SK-N-SH treated with all-trans-retinoic acid at 6 μM for 48 hours (cell line): ENCODE measurements around the gene ZXDC.

ENCODE experiments used
- CREB5 ChIP-seq: fragments of 250-450 bp; sonication (Bioruptor Pico); IDR thresholded peaks from 2 replicates; pipeline ENCODE4 v1.5.1; 2020; ENCODE audit warnings: low read depth, mild to moderate bottlenecking, moderate library complexity
- ESRRG ChIP-seq: fragments of 250-450 bp; sonication (Bioruptor Pico); IDR thresholded peaks from 2 replicates; pipeline ENCODE4 v1.6.1; 2021; ENCODE audit warnings: mild to moderate bottlenecking
- GLIS3 ChIP-seq: fragments of 250-450 bp; sonication (Bioruptor Pico); IDR thresholded peaks from 2 replicates; pipeline ENCODE4 v1.5.0; 2020; ENCODE audit warnings: mild to moderate bottlenecking, moderate library complexity
- ISL1 ChIP-seq: fragments of 250-450 bp; sonication (Bioruptor Pico); IDR thresholded peaks from 2 replicates; pipeline ENCODE4 v2.1.2; 2022; ENCODE audit warnings: mild to moderate bottlenecking, moderate library complexity
- POU6F1 ChIP-seq: fragments of 250-450 bp; sonication (Bioruptor Pico); IDR thresholded peaks from 2 replicates; pipeline ENCODE4 v1.8.0; 2021; ENCODE audit warnings: low read depth, mild to moderate bottlenecking, moderate library complexity, borderline replicate concordance
- RARB ChIP-seq: fragments of 250-450 bp; sonication (Bioruptor Pico); IDR thresholded peaks from 2 replicates; pipeline ENCODE4 v1.8.0; 2021; ENCODE audit warnings: mild to moderate bottlenecking, moderate library complexity
- ZNF70 ChIP-seq: fragments of 450-650 bp; formaldehyde crosslinking; IDR thresholded peaks from 2 replicates; pipeline ENCODE4 v1.5.0; 2020; ENCODE audit warnings: mild to moderate bottlenecking, moderate library complexity
- ZNF8 ChIP-seq: fragments of 450-650 bp; formaldehyde crosslinking; IDR thresholded peaks from 2 replicates; pipeline ENCODE4 v1.5.0; 2020; ENCODE audit warnings: mild to moderate bottlenecking, moderate library complexity
- TF ChIP-seq, protein P1 (sequence below): fragments of 250-450 bp; sonication (Bioruptor Pico); IDR thresholded peaks from 2 replicates; pipeline ENCODE4 v1.5.0; 2020; ENCODE audit warnings: mild to moderate bottlenecking, moderate library complexity
- TF ChIP-seq, protein P2 (sequence below): fragments of 250-450 bp; sonication (Bioruptor Pico); IDR thresholded peaks from 2 replicates; pipeline ENCODE4 v1.8.0; 2020; ENCODE audit warnings: mild to moderate bottlenecking, moderate library complexity, borderline replicate concordance

- TF ChIP-seq ZNF8 (CRISPR knock-in tag): no peak
- TF ChIP-seq ISL1 (CRISPR knock-in tag): no peak
- TF ChIP-seq RARB (CRISPR knock-in tag): no peak
- no peak for TF ChIP-seq CREB5 (CRISPR knock-in tag)
- no peak for TF ChIP-seq ESRRG (CRISPR knock-in tag)
- no peak for TF ChIP-seq POU6F1 (CRISPR knock-in tag)
- no peak for TF ChIP-seq ZNF70 (CRISPR knock-in tag)
- TF ChIP-seq GLIS3 (CRISPR knock-in tag): no peak
- TF ChIP-seq, protein P1, sequence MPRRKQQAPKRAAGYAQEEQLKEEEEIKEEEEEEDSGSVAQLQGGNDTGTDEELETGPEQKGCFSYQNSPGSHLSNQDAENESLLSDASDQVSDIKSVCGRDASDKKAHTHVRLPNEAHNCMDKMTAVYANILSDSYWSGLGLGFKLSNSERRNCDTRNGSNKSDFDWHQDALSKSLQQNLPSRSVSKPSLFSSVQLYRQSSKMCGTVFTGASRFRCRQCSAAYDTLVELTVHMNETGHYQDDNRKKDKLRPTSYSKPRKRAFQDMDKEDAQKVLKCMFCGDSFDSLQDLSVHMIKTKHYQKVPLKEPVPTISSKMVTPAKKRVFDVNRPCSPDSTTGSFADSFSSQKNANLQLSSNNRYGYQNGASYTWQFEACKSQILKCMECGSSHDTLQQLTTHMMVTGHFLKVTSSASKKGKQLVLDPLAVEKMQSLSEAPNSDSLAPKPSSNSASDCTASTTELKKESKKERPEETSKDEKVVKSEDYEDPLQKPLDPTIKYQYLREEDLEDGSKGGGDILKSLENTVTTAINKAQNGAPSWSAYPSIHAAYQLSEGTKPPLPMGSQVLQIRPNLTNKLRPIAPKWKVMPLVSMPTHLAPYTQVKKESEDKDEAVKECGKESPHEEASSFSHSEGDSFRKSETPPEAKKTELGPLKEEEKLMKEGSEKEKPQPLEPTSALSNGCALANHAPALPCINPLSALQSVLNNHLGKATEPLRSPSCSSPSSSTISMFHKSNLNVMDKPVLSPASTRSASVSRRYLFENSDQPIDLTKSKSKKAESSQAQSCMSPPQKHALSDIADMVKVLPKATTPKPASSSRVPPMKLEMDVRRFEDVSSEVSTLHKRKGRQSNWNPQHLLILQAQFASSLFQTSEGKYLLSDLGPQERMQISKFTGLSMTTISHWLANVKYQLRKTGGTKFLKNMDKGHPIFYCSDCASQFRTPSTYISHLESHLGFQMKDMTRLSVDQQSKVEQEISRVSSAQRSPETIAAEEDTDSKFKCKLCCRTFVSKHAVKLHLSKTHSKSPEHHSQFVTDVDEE (CRISPR knock-in tag): no peak
- TF ChIP-seq, protein P2, sequence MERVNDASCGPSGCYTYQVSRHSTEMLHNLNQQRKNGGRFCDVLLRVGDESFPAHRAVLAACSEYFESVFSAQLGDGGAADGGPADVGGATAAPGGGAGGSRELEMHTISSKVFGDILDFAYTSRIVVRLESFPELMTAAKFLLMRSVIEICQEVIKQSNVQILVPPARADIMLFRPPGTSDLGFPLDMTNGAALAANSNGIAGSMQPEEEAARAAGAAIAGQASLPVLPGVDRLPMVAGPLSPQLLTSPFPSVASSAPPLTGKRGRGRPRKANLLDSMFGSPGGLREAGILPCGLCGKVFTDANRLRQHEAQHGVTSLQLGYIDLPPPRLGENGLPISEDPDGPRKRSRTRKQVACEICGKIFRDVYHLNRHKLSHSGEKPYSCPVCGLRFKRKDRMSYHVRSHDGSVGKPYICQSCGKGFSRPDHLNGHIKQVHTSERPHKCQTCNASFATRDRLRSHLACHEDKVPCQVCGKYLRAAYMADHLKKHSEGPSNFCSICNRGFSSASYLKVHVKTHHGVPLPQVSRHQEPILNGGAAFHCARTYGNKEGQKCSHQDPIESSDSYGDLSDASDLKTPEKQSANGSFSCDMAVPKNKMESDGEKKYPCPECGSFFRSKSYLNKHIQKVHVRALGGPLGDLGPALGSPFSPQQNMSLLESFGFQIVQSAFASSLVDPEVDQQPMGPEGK (CRISPR knock-in tag): no peak
These were observed 43.1 kb upstream of the ZXDC start for GRCh38 chr3:126518779-126519177.
